DOHH2 (cell line): ENCODE measurements around the gene PYGM.
A peak's percentile ranks its signal among the peaks of the same experiment; 100 is the strongest.

Experiments
- H3F3A ChIP-seq: fragments of 200-600 bp; sonication (generic), shearing (Covaris generic); 2 replicates; pipeline ENCODE4 v1.6.0; 2016; ENCODE audit warnings: antibody characterized with exemption, mild to moderate bottlenecking; ENCODE audit not compliant: control insufficient read depth, insufficient read depth
- H3K27ac ChIP-seq: fragments of 200-600 bp; sonication (generic); 2 replicates; pipeline ENCODE4 v1.5.1; 2014; ENCODE audit warnings: low read depth, mild to moderate bottlenecking, low read length, moderate library complexity
- H3K27me3 ChIP-seq: fragments of 200-600 bp; sonication (generic); 2 replicates; pipeline ENCODE4 v1.6.1; 2014; ENCODE audit warnings: mild to moderate bottlenecking, low read length, mixed read lengths; ENCODE audit not compliant: control insufficient read depth
- H3K36me3 ChIP-seq: fragments of 200-600 bp; sonication (generic); 2 replicates; pipeline ENCODE4 v1.6.1; 2014; ENCODE audit warnings: mild to moderate bottlenecking, low read length, moderate library complexity, mixed read lengths; ENCODE audit not compliant: control insufficient read depth
- H3K4me1 ChIP-seq: fragments of 200-600 bp; sonication (generic); 2 replicates; pipeline ENCODE4 v1.6.1; 2014; ENCODE audit warnings: mild to moderate bottlenecking, low read length, mixed read lengths; ENCODE audit not compliant: control insufficient read depth
- H3K4me2 ChIP-seq: fragments of 200-600 bp; sonication (generic); 2 replicates; pipeline ENCODE4 v1.6.0; 2014; ENCODE audit warnings: mild to moderate bottlenecking, low read length, moderate library complexity
- H3K4me3 ChIP-seq: fragments of 200-600 bp; sonication (generic); 2 replicates; pipeline ENCODE4 v1.5.1; 2014; ENCODE audit warnings: mild to moderate bottlenecking, low read length, mixed read lengths
- H3K79me2 ChIP-seq: fragments of 200-600 bp; sonication (generic); 2 replicates; pipeline ENCODE4 v1.6.1; 2014; ENCODE audit warnings: mild to moderate bottlenecking, low read length, mixed read lengths; ENCODE audit not compliant: control insufficient read depth
- H3K9me2 ChIP-seq: fragments of 200-600 bp; sonication (generic); replicated peaks from 2 replicates; pipeline ENCODE4 v1.6.1; 2014; ENCODE audit warnings: mild to moderate bottlenecking, low read length, mixed read lengths; ENCODE audit not compliant: control insufficient read depth
- H3K9me3 ChIP-seq: fragments of 200-600 bp; sonication (generic); 2 replicates; pipeline ENCODE4 v1.6.1; 2014; ENCODE audit warnings: antibody characterized with exemption, low read length, mixed read lengths; ENCODE audit not compliant: control insufficient read depth, insufficient read depth
- H4K20me1 ChIP-seq: fragments of 200-600 bp; sonication (generic); 2 replicates; pipeline ENCODE4 v1.6.0; 2014; ENCODE audit warnings: low read depth, mild to moderate bottlenecking, antibody characterized with exemption, low read length, moderate library complexity; ENCODE audit not compliant: control insufficient read depth, insufficient read depth
- EZH2phosphoT487 ChIP-seq: fragments of 200-600 bp; sonication (generic); IDR thresholded peaks from 2 replicates; pipeline ENCODE4 v1.6.1; 2017; ENCODE audit warnings: borderline replicate concordance, mild to moderate bottlenecking, antibody characterized with exemption, low read length, moderate library complexity, mixed read lengths
- TF ChIP-seq, protein P1 (sequence below): fragments of 200-600 bp; sonication (generic); IDR thresholded peaks from one replicate; pipeline ENCODE4 v1.5.1; 2014; ENCODE audit warnings: antibody characterized with exemption, mild to moderate bottlenecking, low read depth, low read length; ENCODE audit not compliant: poor library complexity, severe bottlenecking

PYGM gene

DNA sequence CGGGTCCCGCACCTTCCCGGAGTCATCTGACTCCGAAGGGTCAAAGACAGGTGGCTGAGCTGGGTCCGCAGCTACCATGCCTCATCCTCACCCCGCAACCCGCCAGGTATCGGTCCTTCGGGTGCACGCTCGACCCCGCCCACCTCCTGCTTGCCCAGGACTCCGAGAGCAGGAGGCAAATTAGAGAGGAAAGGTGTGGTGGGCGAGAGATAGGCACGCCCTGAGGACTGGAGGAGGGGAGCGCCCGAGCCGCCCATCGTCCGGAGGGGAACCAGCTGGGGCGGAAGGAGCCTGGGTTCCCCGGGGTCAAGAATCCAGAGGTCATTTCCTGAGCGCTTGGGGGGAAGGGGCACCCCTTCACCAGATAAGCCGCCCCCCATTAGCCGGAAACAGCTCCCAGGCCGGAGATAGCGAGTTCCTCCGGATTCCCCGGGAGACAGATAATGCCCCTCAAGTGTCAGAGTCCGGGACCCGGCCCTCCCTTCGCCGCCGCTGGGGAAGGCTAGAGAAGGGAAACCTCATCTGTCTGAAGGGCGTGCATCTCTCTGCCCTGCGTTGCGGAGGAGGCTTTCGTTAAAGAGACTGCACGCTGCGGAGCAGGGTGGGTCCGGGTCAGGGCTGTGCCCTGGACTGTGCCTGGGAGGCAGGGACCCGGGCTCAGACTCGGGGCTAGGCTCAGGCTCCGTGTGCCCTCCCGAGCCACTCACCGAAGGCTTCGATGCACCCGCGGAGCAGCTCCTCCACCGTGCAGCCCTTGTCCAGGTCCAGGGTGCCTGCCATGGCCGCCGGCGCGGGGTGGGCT, 17.5 kb downstream of the PYGM start:
- H3K27me3 ChIP-seq, result no peaks in the 10 kb centered on the region
- H3F3A ChIP-seq, result peaks cover 3% of the 10 kb centered on the region
- H3K4me2 ChIP-seq, result peak overlapping the region; percentile 60
- no peaks in the 10 kb centered on the region for H3K9me3 ChIP-seq
- H3K27ac ChIP-seq, result peak overlapping the region; percentile 11; the same call in 1 of the 2 replicates
- H4K20me1 ChIP-seq, result peaks cover 6% of the 10 kb centered on the region; the same call in 1 of the 2 replicates
- H3K4me3 ChIP-seq, result peak overlapping the region; percentile 77
- TF ChIP-seq EZH2phosphoT487, result no peak
- TF ChIP-seq, protein P1, sequence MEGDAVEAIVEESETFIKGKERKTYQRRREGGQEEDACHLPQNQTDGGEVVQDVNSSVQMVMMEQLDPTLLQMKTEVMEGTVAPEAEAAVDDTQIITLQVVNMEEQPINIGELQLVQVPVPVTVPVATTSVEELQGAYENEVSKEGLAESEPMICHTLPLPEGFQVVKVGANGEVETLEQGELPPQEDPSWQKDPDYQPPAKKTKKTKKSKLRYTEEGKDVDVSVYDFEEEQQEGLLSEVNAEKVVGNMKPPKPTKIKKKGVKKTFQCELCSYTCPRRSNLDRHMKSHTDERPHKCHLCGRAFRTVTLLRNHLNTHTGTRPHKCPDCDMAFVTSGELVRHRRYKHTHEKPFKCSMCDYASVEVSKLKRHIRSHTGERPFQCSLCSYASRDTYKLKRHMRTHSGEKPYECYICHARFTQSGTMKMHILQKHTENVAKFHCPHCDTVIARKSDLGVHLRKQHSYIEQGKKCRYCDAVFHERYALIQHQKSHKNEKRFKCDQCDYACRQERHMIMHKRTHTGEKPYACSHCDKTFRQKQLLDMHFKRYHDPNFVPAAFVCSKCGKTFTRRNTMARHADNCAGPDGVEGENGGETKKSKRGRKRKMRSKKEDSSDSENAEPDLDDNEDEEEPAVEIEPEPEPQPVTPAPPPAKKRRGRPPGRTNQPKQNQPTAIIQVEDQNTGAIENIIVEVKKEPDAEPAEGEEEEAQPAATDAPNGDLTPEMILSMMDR, result no peak
- H3K9me2 ChIP-seq, result no peaks in the 10 kb centered on the region
- H3K36me3 ChIP-seq, result peaks cover 30% of the 10 kb centered on the region
- peaks cover 44% of the 10 kb centered on the region for H3K4me1 ChIP-seq
- peaks cover 15% of the 10 kb centered on the region for H3K79me2 ChIP-seq

DNA sequence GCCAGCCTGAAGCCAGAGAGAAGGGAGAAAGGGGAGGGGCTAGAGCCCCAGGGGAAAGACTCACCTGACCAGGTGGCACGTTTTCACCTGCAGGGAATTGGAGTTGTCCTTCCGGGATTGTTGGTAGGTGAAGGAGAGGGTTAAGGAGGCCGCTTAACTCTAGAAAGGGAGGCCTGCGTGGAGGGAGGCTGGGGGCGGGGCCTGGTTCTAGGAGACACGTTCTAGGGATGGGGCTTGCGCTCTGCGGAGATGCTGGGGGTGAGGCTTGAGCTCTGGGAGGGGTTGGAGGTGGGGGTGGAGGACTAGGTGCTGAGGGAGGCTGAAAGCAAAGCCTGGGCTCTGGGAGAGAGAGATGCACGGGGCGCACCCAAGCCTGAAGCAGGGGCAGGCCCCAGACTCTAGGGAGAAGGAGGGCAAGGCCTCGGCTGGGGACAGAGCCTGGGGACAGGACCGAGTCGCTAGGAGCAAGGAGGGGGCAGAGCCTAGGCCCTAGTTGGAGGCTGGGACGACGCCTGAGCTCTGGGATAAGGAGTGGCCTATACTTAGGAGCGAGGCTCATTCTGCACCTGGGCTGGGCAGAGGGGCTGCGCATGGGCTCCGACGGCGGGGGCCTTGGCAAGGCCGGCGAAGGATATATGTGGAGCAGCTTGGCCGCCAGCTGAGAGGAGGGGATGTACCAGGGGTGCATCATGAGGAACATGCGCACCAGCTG, 18.2 kb downstream of the PYGM start:
- H3K36me3 ChIP-seq, result peaks cover 37% of the 10 kb centered on the region
- no peaks in the 10 kb centered on the region for H3K27me3 ChIP-seq
- H3K4me1 ChIP-seq, result peaks cover 39% of the 10 kb centered on the region
- TF ChIP-seq EZH2phosphoT487, result no peak
- TF ChIP-seq, protein P1, result no peak
- H3K9me3 ChIP-seq, result no peaks in the 10 kb centered on the region
- peak overlapping the region; percentile 60 for H3K4me2 ChIP-seq
- peaks cover 15% of the 10 kb centered on the region for H3K79me2 ChIP-seq
- H3K9me2 ChIP-seq, result no peaks in the 10 kb centered on the region
- H3K4me3 ChIP-seq, result peak overlapping the region; percentile 77
- peaks cover 3% of the 10 kb centered on the region for H3F3A ChIP-seq
- peaks cover 6% of the 10 kb centered on the region; the same call in 1 of the 2 replicates for H4K20me1 ChIP-seq
- no peak overlapping the region for H3K27ac ChIP-seq

DNA sequence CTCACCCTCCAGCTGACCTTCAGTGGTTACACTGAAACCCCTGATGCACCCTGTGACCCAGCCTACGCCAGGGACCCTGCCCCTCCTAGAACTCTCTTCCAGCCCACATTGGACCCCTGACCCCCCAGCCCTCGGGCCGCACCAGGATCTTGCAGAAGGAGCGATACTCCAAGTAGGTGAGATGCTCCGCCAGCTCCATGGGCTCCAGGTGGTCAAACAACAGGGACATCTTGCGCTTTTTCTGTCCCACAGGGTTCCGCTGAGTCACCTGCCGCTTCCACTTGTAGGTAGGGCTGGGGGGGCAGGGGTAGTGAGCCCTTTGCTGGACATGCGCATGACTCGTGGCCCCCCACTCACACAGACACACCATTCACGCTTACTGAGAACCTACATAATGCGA, 19.9 kb downstream of the PYGM start:
- peaks cover 6% of the 10 kb centered on the region; the same call in 1 of the 2 replicates for H4K20me1 ChIP-seq
- TF ChIP-seq, protein P1, result no peak
- TF ChIP-seq EZH2phosphoT487, result no peak
- peaks cover 15% of the 10 kb centered on the region for H3K79me2 ChIP-seq
- peaks cover 53% of the 10 kb centered on the region for H3K36me3 ChIP-seq
- H3K4me2 ChIP-seq, result no peak overlapping the region
- H3K9me3 ChIP-seq, result no peaks in the 10 kb centered on the region
- no peaks in the 10 kb centered on the region for H3K27me3 ChIP-seq
- H3K4me3 ChIP-seq, result no peak overlapping the region
- no peaks in the 10 kb centered on the region for H3K9me2 ChIP-seq
- H3K27ac ChIP-seq, result no peak overlapping the region
- peaks cover 25% of the 10 kb centered on the region for H3K4me1 ChIP-seq
- peaks cover 3% of the 10 kb centered on the region; the same call in 1 of the 2 replicates for H3F3A ChIP-seq
